Measurements from ENCODE around the gene GIT1.

GRCh38 chr17:29549177-29549923 lies 40.1 kb downstream of the GIT1 start:
- TF ChIP-seq CTCF (IDR thresholded peaks at IDR 0.05) (no peak), POLR2A (IDR thresholded peaks at IDR 0.05) (no peak)

All from ovary (tissue), 3 donors.